Measurements from ENCODE around the gene GATA1.

DNA sequence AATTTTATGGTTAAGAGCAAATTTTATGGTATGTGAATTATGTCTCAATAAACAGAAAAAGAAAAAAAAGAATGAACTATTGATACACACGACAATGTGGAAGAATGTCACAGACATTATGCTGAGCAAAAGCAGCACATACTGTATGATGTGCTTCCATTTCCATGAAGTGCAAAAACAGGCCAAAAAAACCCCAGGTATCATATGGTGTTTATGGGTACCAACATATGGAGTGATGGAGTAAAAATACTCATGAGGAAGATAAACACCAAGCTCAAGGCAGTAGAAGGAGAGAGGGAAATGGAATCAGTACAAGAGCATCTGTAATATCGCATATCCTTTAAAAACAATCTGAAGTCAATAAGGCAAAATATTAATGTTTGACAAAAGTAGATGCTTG, 4.2 kb upstream of the GATA1 start:
- TF ChIP-seq, protein P1, sequence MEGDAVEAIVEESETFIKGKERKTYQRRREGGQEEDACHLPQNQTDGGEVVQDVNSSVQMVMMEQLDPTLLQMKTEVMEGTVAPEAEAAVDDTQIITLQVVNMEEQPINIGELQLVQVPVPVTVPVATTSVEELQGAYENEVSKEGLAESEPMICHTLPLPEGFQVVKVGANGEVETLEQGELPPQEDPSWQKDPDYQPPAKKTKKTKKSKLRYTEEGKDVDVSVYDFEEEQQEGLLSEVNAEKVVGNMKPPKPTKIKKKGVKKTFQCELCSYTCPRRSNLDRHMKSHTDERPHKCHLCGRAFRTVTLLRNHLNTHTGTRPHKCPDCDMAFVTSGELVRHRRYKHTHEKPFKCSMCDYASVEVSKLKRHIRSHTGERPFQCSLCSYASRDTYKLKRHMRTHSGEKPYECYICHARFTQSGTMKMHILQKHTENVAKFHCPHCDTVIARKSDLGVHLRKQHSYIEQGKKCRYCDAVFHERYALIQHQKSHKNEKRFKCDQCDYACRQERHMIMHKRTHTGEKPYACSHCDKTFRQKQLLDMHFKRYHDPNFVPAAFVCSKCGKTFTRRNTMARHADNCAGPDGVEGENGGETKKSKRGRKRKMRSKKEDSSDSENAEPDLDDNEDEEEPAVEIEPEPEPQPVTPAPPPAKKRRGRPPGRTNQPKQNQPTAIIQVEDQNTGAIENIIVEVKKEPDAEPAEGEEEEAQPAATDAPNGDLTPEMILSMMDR (IDR thresholded peaks at IDR 0.05; ENCODE audit: insufficient read depth, low read depth, low read length), result no peak
- no peak for TF ChIP-seq EZH2 (IDR thresholded peaks at IDR 0.05; ENCODE audit: insufficient read depth, low read length)
